PC-9 (cell line): ENCODE results near the gene FPGS. TPM values are rescaled to one million over a fixed set of nuclear protein-coding genes. Genes with fewer than 3 reads are reported as not detected.

ENCODE experiments used
- BruUV-seq: library from RNA; stranded (reverse); fragments of 400-500 nt; replicated peaks from 2 replicates; lab custom pipeline; 2021; lab: Mats Ljungman, UMichigan
- CTCF ChIA-PET: fragments of 300-600 bp; sonication (Branson Sonifier 250); formaldehyde crosslinking; loops from one replicate; lab custom pipeline; 2022; ENCODE audit warnings: antibody characterized with exemption; lab: Charles Lee
- POLR2A ChIA-PET: fragments of 300-600 bp; sonication (Branson Sonifier 250); formaldehyde crosslinking; loops from one replicate; lab custom pipeline; 2022; ENCODE audit warnings: antibody characterized with exemption; ENCODE audit not compliant: unreplicated experiment; lab: Charles Lee
- DNase-seq, 2 experiments: peaks; one replicate each; pipeline versions ENCODE4 v3.0.0 to v3.0.0-alpha.2; 2015 to 2022; ENCODE audit warnings: mixed read lengths in 1 of 2
- H2AFZ ChIP-seq: fragments of 200-600 bp; sonication (generic); 2 replicates; pipeline ENCODE4 v1.8.1; 2017; ENCODE audit warnings: antibody characterized with exemption
- H3F3A ChIP-seq: fragments of 200-600 bp; sonication (generic); 2 replicates; pipeline ENCODE4 v1.8.1; 2017; ENCODE audit warnings: antibody characterized with exemption, mild to moderate bottlenecking, low read depth; ENCODE audit not compliant: insufficient read depth
- H3K27ac ChIP-seq: fragments of 200-600 bp; sonication (generic); 2 replicates; pipeline ENCODE4 v1.6.1; 2016; ENCODE audit warnings: mixed run types
- H3K27me3 ChIP-seq: fragments of 200-600 bp; sonication (generic); 2 replicates; pipeline ENCODE4 v1.6.1; 2016; ENCODE audit warnings: low read depth, mixed run types; ENCODE audit not compliant: insufficient read depth
- H3K36me3 ChIP-seq: fragments of 200-600 bp; sonication (generic); 2 replicates; pipeline ENCODE4 v1.6.1; 2016; ENCODE audit warnings: low read depth, mixed run types
- H3K4me1 ChIP-seq: fragments of 200-600 bp; sonication (generic); replicated peaks from 2 replicates; pipeline ENCODE4 v1.6.1; 2016; ENCODE audit warnings: mixed run types; ENCODE audit not compliant: insufficient read depth
- H3K4me2 ChIP-seq: fragments of 200-600 bp; sonication (generic); 2 replicates; pipeline ENCODE4 v1.6.1; 2017; ENCODE audit warnings: mixed run types
- H3K4me3 ChIP-seq: fragments of 200-600 bp; sonication (generic); 2 replicates; pipeline ENCODE4 v1.6.1; 2016; ENCODE audit warnings: mixed run types
- H3K79me2 ChIP-seq: fragments of 200-600 bp; sonication (generic); 2 replicates; pipeline ENCODE4 v1.6.1; 2017; ENCODE audit warnings: low read depth, mixed run types
- H3K9me2 ChIP-seq: fragments of 200-600 bp; sonication (generic); 2 replicates; pipeline ENCODE4 v1.8.1; 2017; ENCODE audit warnings: mild to moderate bottlenecking; ENCODE audit not compliant: insufficient read depth
- H3K9me3 ChIP-seq: fragments of 200-600 bp; sonication (generic); 2 replicates; pipeline ENCODE4 v1.8.1; 2016; ENCODE audit warnings: low read depth; ENCODE audit not compliant: insufficient read depth
- H4K20me1 ChIP-seq: fragments of 200-600 bp; sonication (generic); 2 replicates; pipeline ENCODE4 v1.8.1; 2017; ENCODE audit not compliant: insufficient read depth
- CTCF ChIP-seq: fragments of 200-600 bp; sonication (generic); conservative IDR thresholded peaks from 2 replicates; pipeline ENCODE4 v1.6.1; 2017; ENCODE audit warnings: mixed run types, antibody characterized with exemption, mild to moderate bottlenecking, moderate library complexity
- EZH2 ChIP-seq: fragments of 200-600 bp; sonication (generic); IDR thresholded peaks from 2 replicates; pipeline ENCODE4 v1.8.0; 2017; ENCODE audit warnings: antibody characterized with exemption, low read depth
- intact Hi-C: fragments of 100-400 bp; cut with micrococcal nuclease; formaldehyde crosslinking; loops from one replicate; pipeline ENCODE4 v1.10.0; 2022; ENCODE audit not compliant: unreplicated experiment
- total RNA-seq: library from RNA; stranded (reverse); gene quantifications from 2 replicates; pipeline ENCODE4 v1.2.3, GENCODE V29; 2021

Gene FPGS
- total RNA-seq, 1 experiment from 2014 or later, result 152 TPM

- Histone ChIP-seq H2AFZ (no peak overlapping the region), H3K79me2 (no peaks in the 10 kb centered on the region), H3K9me2 (no peaks in the 10 kb centered on the region), H3K27ac (no peak overlapping the region), H4K20me1 (no peaks in the 10 kb centered on the region), H3F3A (peaks cover 14% of the 10 kb centered on the region; the same call in 1 of the 2 replicates), H3K4me1 (peaks cover 7% of the 10 kb centered on the region), H3K27me3 (peaks cover 8% of the 10 kb centered on the region; the same call in 1 of the 2 replicates), H3K4me2 (peak overlapping the region; percentile 93), H3K36me3 (no peaks in the 10 kb centered on the region), H3K9me3 (no peaks in the 10 kb centered on the region), H3K4me3 (peak overlapping the region; percentile 72; the same call in 1 of the 2 replicates)
- ChIA-PET POLR2A (interaction anchor here (0.5 to 1.0 kb wide), 5 partner anchors 25 to 1111 kb away, joined by 3 to 21 read pairs (median 6); partner anchors contain the start of genes KYAT1 and LRRC8A), CTCF (interaction anchor here (1.5 to 1.9 kb wide), 3 partner anchors 28 to 35 kb away, joined by 6 to 23 read pairs (median 6); partner anchors contain the start of gene TOR2A)
- no peak for DNase-seq
- intact Hi-C loops, result no loop called here
- no TSS peak for BruUV-seq
- no peak for TF ChIP-seq CTCF
These were observed 32.1 kb upstream of the FPGS start for GRCh38 chr9:127770583-127770904.

- Histone ChIP-seq H3K9me2 (no peaks in the 10 kb centered on the region), H3K4me3 (peak overlapping the region; percentile 72), H3K79me2 (no peaks in the 10 kb centered on the region), H3K4me1 (peaks cover 7% of the 10 kb centered on the region), H4K20me1 (no peaks in the 10 kb centered on the region), H3K4me2 (peak overlapping the region; percentile 93), H3K36me3 (no peaks in the 10 kb centered on the region), H3K27me3 (peaks cover 8% of the 10 kb centered on the region; the same call in 1 of the 2 replicates), H3K9me3 (no peaks in the 10 kb centered on the region), H3K27ac (no peak overlapping the region), H2AFZ (peak overlapping the region; percentile 84), H3F3A (peaks cover 14% of the 10 kb centered on the region; the same call in 1 of the 2 replicates)
- no TSS peak for BruUV-seq
- ChIA-PET POLR2A (interaction anchor here (0.5 to 1.0 kb wide), 10 partner anchors 9 to 1111 kb away, joined by 3 to 28 read pairs (median 6); partner anchors contain the start of genes CDK9, KYAT1 and LRRC8A), CTCF (interaction anchor here (0.6 to 1.9 kb wide), 6 partner anchors 14 to 419 kb away, joined by 3 to 23 read pairs (median 5); partner anchors contain the start of gene TOR2A)
- TF ChIP-seq CTCF (no peak), EZH2 (no peak)
- intact Hi-C loops, result loop anchor here (1.0 kb wide), 1 partner anchor 31 kb away; no protein-coding TSS in a partner anchor
- peak; percentile 94 to 100 for DNase-seq
These were observed 31.6 kb upstream of the FPGS start for GRCh38 chr9:127770905-127771569.

- peaks cover 8% of the 10 kb centered on the region; the same call in 1 of the 2 replicates for H3K27me3 ChIP-seq
- no peaks in the 10 kb centered on the region for H3K79me2 ChIP-seq
- no peak for DNase-seq
- 0 out of 2 replicates have a peak overlapping the region, but pooled peaks have one; percentile 6 for H2AFZ ChIP-seq
- CTCF ChIA-PET, result interaction anchor here (0.6 to 1.9 kb wide), 7 partner anchors 10 to 418 kb away, joined by 3 to 23 read pairs (median 4); partner anchors contain the start of gene TOR2A
- peaks cover 7% of the 10 kb centered on the region for H3K4me1 ChIP-seq
- intact Hi-C loops, result loop anchor here (1.0 kb wide), 1 partner anchor 31 kb away; no protein-coding TSS in a partner anchor
- H3K27ac ChIP-seq, result no peak overlapping the region
- TF ChIP-seq EZH2, result no peak
- no peak for TF ChIP-seq CTCF
- no peaks in the 10 kb centered on the region for H3K9me3 ChIP-seq
- H4K20me1 ChIP-seq, result no peaks in the 10 kb centered on the region
- BruUV-seq, result no TSS peak
- POLR2A ChIA-PET, result interaction anchor here (0.5 to 1.0 kb wide), 6 partner anchors 9 to 787 kb away, joined by 3 to 28 read pairs (median 4); partner anchors contain the start of gene CDK9
- H3K9me2 ChIP-seq, result no peaks in the 10 kb centered on the region
- peak overlapping the region; percentile 66 for H3K4me2 ChIP-seq
- peak overlapping the region; percentile 36; the same call in 1 of the 2 replicates for H3K4me3 ChIP-seq
- H3F3A ChIP-seq, result peaks cover 14% of the 10 kb centered on the region; the same call in 1 of the 2 replicates
- H3K36me3 ChIP-seq, result no peaks in the 10 kb centered on the region
These were observed 31.0 kb upstream of the FPGS start for GRCh38 chr9:127771570-127772189.
